ENCODE measurements around the gene ABCC4. TPM values are rescaled to one million over a fixed set of nuclear protein-coding genes. Genes with fewer than 3 reads are reported as not detected.

Gene ABCC4
- total and polyA plus RNA-seq, 4 donors: 9.4 to 25.5 (median 16.0) TPM

DNA sequence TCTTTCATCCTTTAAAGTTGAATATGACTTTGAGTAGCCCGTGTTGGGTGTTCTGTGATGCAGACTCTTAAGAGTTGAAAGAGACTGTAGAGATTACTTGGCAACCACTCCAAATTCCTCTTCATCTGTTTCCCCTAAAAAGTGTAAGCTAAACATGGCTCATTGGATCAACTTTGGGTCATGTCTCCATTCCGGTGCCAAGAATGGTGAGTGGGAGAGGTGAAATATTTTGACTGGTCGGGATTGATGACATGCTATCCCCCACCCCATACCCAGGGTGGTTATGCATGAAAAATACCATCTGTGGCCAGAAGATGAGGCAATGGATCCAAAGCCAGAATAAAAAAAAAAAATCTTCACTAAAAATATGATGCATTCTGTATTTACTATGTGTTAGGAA is 307.6 kb downstream of the ABCC4 start:
- H3K4me1 ChIP-seq (ENCODE audit: control insufficient read depth, insufficient read depth, low read length): no peaks in the 10 kb centered on the region
- no peaks in the 10 kb centered on the region for H3K9me3 ChIP-seq (ENCODE audit: control insufficient read depth, insufficient read depth, low read length)
- no peaks in the 10 kb centered on the region for H3K36me3 ChIP-seq (ENCODE audit: control insufficient read depth, insufficient read depth, low read length)
- WGBS (ENCODE audit: insufficient coverage): no CpG with 5 or more reads among the region's 3 CpGs
- DNase-seq (ENCODE audit: low read depth in 4 of 6, low spot score in 6 of 6): peak in 1 of 6 donors; percentile 29
- H3K27me3 ChIP-seq (ENCODE audit: control insufficient read depth, insufficient read depth, low read length): no peaks in the 10 kb centered on the region
- no peak overlapping the region for H3K4me3 ChIP-seq (ENCODE audit: low read depth, low read length)
- H3K27ac ChIP-seq (ENCODE audit: low read depth, low read length): no peak overlapping the region

GRCh38 chr13:94992036-94992960 is 309.0 kb downstream of the ABCC4 start:
- 60% methylated on average over 1 of the region's 9 CpGs for WGBS (ENCODE audit: insufficient coverage)
- Histone ChIP-seq H3K27ac (ENCODE audit: low read depth, low read length) (no peak overlapping the region), H3K4me1 (ENCODE audit: control insufficient read depth, insufficient read depth, low read length) (no peaks in the 10 kb centered on the region), H3K4me3 (ENCODE audit: low read depth, low read length) (no peak overlapping the region), H3K36me3 (ENCODE audit: control insufficient read depth, insufficient read depth, low read length) (no peaks in the 10 kb centered on the region), H3K27me3 (ENCODE audit: control insufficient read depth, insufficient read depth, low read length) (no peaks in the 10 kb centered on the region), H3K9me3 (ENCODE audit: control insufficient read depth, insufficient read depth, low read length) (no peaks in the 10 kb centered on the region)
- DNase-seq (ENCODE audit: low read depth in 4 of 6, low spot score in 6 of 6): no peak

GRCh38 chr13:94988654-94989053 is 312.6 kb downstream of the ABCC4 start:
- 60% methylated on average over 1 of the region's 3 CpGs for WGBS (ENCODE audit: insufficient coverage)
- no peaks in the 10 kb centered on the region for H3K9me3 ChIP-seq (ENCODE audit: control insufficient read depth, insufficient read depth, low read length)
- H3K4me1 ChIP-seq (ENCODE audit: control insufficient read depth, insufficient read depth, low read length): no peaks in the 10 kb centered on the region
- H3K27ac ChIP-seq (ENCODE audit: low read depth, low read length): no peak overlapping the region
- H3K4me3 ChIP-seq (ENCODE audit: low read depth, low read length): no peak overlapping the region
- H3K36me3 ChIP-seq (ENCODE audit: control insufficient read depth, insufficient read depth, low read length): no peaks in the 10 kb centered on the region
- DNase-seq (ENCODE audit: low read depth in 4 of 6, low spot score in 6 of 6): no peak
- H3K27me3 ChIP-seq (ENCODE audit: control insufficient read depth, insufficient read depth, low read length): no peaks in the 10 kb centered on the region

DNA sequence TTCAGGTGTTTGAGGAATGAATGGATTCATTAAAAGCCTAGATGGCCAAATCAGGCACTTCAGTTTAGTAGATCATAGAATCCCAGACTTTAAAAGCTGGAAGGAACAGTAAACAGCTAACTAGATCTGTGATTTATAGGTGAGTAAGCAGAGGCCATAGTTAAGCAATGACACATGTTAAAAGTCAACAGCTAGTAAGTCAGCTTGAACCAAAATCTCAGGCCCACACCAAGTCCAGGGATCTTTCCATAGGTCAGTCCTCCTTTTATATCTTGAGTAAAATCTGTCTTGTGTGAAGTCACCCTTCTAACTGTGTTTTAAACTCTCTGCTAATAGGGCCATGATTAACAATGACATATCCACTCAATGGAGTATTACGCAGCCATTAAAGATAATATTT is 313.4 kb downstream of the ABCC4 start:
- no CpG with 5 or more reads among the region's 1 CpG for WGBS (ENCODE audit: insufficient coverage)
- no peaks in the 10 kb centered on the region for H3K27me3 ChIP-seq (ENCODE audit: control insufficient read depth, insufficient read depth, low read length)
- H3K36me3 ChIP-seq (ENCODE audit: control insufficient read depth, insufficient read depth, low read length): no peaks in the 10 kb centered on the region
- no peak for DNase-seq (ENCODE audit: low read depth in 4 of 6, low spot score in 6 of 6)
- no peak overlapping the region for H3K27ac ChIP-seq (ENCODE audit: low read depth, low read length)
- H3K4me3 ChIP-seq (ENCODE audit: low read depth, low read length): no peak overlapping the region
- H3K4me1 ChIP-seq (ENCODE audit: control insufficient read depth, insufficient read depth, low read length): no peaks in the 10 kb centered on the region
- no peaks in the 10 kb centered on the region for H3K9me3 ChIP-seq (ENCODE audit: control insufficient read depth, insufficient read depth, low read length)

- Histone ChIP-seq H3K27me3 (ENCODE audit: control insufficient read depth, insufficient read depth, low read length) (no peaks in the 10 kb centered on the region), H3K36me3 (ENCODE audit: control insufficient read depth, insufficient read depth, low read length) (no peaks in the 10 kb centered on the region), H3K4me3 (ENCODE audit: low read depth, low read length) (no peak overlapping the region), H3K4me1 (ENCODE audit: control insufficient read depth, insufficient read depth, low read length) (no peaks in the 10 kb centered on the region), H3K9me3 (ENCODE audit: control insufficient read depth, insufficient read depth, low read length) (no peaks in the 10 kb centered on the region), H3K27ac (ENCODE audit: low read depth, low read length) (no peak overlapping the region)
- WGBS (ENCODE audit: insufficient coverage): no CpG with 5 or more reads among the region's 5 CpGs
- DNase-seq (ENCODE audit: low read depth in 4 of 6, low spot score in 6 of 6): no peak
Measured at GRCh38 chr13:94987081-94987480, 314.2 kb downstream of the ABCC4 start.

- no peaks in the 10 kb centered on the region for H3K36me3 ChIP-seq (ENCODE audit: control insufficient read depth, insufficient read depth, low read length)
- no CpG with 5 or more reads among the region's 4 CpGs for WGBS (ENCODE audit: insufficient coverage)
- no peak overlapping the region for H3K4me3 ChIP-seq (ENCODE audit: low read depth, low read length)
- H3K27me3 ChIP-seq (ENCODE audit: control insufficient read depth, insufficient read depth, low read length): no peaks in the 10 kb centered on the region
- no peak overlapping the region for H3K27ac ChIP-seq (ENCODE audit: low read depth, low read length)
- DNase-seq (ENCODE audit: low read depth in 4 of 6, low spot score in 6 of 6): no peak
- no peaks in the 10 kb centered on the region for H3K9me3 ChIP-seq (ENCODE audit: control insufficient read depth, insufficient read depth, low read length)
- no peaks in the 10 kb centered on the region for H3K4me1 ChIP-seq (ENCODE audit: control insufficient read depth, insufficient read depth, low read length)
Measured at GRCh38 chr13:94984958-94985357, 316.3 kb downstream of the ABCC4 start.

DNA sequence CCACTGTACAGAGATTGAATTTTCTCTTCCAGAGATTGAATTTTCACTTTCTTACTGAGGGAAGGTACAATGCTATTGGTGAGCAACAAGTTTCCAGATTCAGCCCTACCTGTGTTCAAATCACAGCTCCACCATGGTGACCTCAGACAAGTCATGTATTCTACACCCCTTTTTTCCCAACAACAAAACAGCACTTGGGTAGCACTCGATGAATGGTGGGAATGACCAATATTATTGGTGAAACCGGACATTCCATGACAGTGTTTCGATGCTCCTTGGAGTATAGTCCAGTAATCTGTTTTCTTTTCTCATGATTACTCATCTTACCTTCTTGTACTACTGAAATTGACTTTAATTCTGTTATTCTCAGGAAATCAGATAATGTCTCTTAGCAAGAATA is 322.7 kb downstream of the ABCC4 start:
- no peak for DNase-seq (ENCODE audit: low read depth in 4 of 6, low spot score in 6 of 6)
- no CpG with 5 or more reads among the region's 3 CpGs for WGBS (ENCODE audit: insufficient coverage)

GRCh38 chr13:94974015-94974951 is 327.0 kb downstream of the ABCC4 start:
- H3K4me1 ChIP-seq (ENCODE audit: control insufficient read depth, insufficient read depth, low read length): no peaks in the 10 kb centered on the region
- peaks cover 11% of the 10 kb centered on the region for H3K27me3 ChIP-seq (ENCODE audit: control insufficient read depth, insufficient read depth, low read length)
- H3K36me3 ChIP-seq (ENCODE audit: control insufficient read depth, insufficient read depth, low read length): no peaks in the 10 kb centered on the region
- DNase-seq (ENCODE audit: low read depth in 4 of 6, low spot score in 6 of 6): peak in 3 of 6 donors; percentile 33 to 86 (median 81)
- no peak overlapping the region for H3K4me3 ChIP-seq (ENCODE audit: low read depth, low read length)
- H3K27ac ChIP-seq (ENCODE audit: low read depth, low read length): no peak overlapping the region
- WGBS (ENCODE audit: insufficient coverage): 50% methylated on average over 5 of the region's 7 CpGs
- H3K9me3 ChIP-seq (ENCODE audit: control insufficient read depth, insufficient read depth, low read length): no peaks in the 10 kb centered on the region

More for the DNA sequence above, 322.7 kb downstream of the ABCC4 start:
- Histone ChIP-seq H3K9me3 (ENCODE audit: control insufficient read depth, insufficient read depth, low read length) (no peaks in the 10 kb centered on the region), H3K4me1 (ENCODE audit: control insufficient read depth, insufficient read depth, low read length) (no peaks in the 10 kb centered on the region), H3K36me3 (ENCODE audit: control insufficient read depth, insufficient read depth, low read length) (no peaks in the 10 kb centered on the region), H3K27ac (ENCODE audit: low read depth, low read length) (no peak overlapping the region), H3K27me3 (ENCODE audit: control insufficient read depth, insufficient read depth, low read length) (no peaks in the 10 kb centered on the region), H3K4me3 (ENCODE audit: low read depth, low read length) (no peak overlapping the region)

GRCh38 chr13:94972262-94972661 is 329.0 kb downstream of the ABCC4 start:
- H3K4me3 ChIP-seq (ENCODE audit: low read depth, low read length): no peak overlapping the region
- H3K27ac ChIP-seq (ENCODE audit: low read depth, low read length): no peak overlapping the region
- H3K9me3 ChIP-seq (ENCODE audit: control insufficient read depth, insufficient read depth, low read length): no peaks in the 10 kb centered on the region
- peaks cover 29% of the 10 kb centered on the region for H3K27me3 ChIP-seq (ENCODE audit: control insufficient read depth, insufficient read depth, low read length)
- DNase-seq (ENCODE audit: low read depth in 4 of 6, low spot score in 6 of 6): no peak
- H3K4me1 ChIP-seq (ENCODE audit: control insufficient read depth, insufficient read depth, low read length): peaks cover 14% of the 10 kb centered on the region
- H3K36me3 ChIP-seq (ENCODE audit: control insufficient read depth, insufficient read depth, low read length): no peaks in the 10 kb centered on the region
- 72% methylated on average over 2 of the region's 4 CpGs for WGBS (ENCODE audit: insufficient coverage)

Data from spinal cord (tissue), 10 donors.